B cell (primary cell): ENCODE measurements around the gene PALLD. TPM values are rescaled to one million over a fixed set of nuclear protein-coding genes. Genes with fewer than 3 reads are reported as not detected.

Experiments
- ATAC-seq: fragments of 200-7000 bp; cut with Tn5 transposase; one replicate; pipeline ENCODE4 v1.10.0; 2021; ENCODE audit warnings: low read depth, mild to moderate bottlenecking, moderate number of reproducible peaks, moderate library complexity
- CTCF ChIA-PET: fragments of 350-600 bp; sonication (Branson Sonifier 250); formaldehyde crosslinking; loops from one replicate; lab custom pipeline; 2021; ENCODE audit warnings: antibody characterized with exemption, inconsistent platforms; lab: Charles Lee
- POLR2A ChIA-PET: fragments of 350-600 bp; sonication (Branson Sonifier 250); formaldehyde crosslinking; loops from one replicate; lab custom pipeline; 2021; ENCODE audit warnings: antibody characterized with exemption; lab: Charles Lee
- DNase-seq: peaks from one replicate; pipeline ENCODE4 v3.0.0; 2013
- H2AFZ ChIP-seq: 2 replicates; pipeline ENCODE4 v1.6.1; 2012; ENCODE audit warnings: mild to moderate bottlenecking, low read depth, low read length; ENCODE audit not compliant: insufficient read depth, poor library complexity, severe bottlenecking
- H3K27ac ChIP-seq, 2 donors: 1 replicate in 1 of 2; 2 replicates in 1 of 2; pipeline ENCODE4 v1.5.1; 2012 to 2013; ENCODE audit warnings: low read length in 2 of 2, mild to moderate bottlenecking in 2 of 2, moderate library complexity in 1 of 2
- H3K27me3 ChIP-seq, 4 experiments: fragments of 200-600 bp in 1 of 4; sonication (generic) in 1 of 4; replicated peaks in 1 of 4; 1 replicate in 2 of 4; 2 replicates in 2 of 4; pipeline versions ENCODE4 v1.6.1 to v1.7.0; 2013 to 2016; ENCODE audit warnings: low read length in 3 of 4, mild to moderate bottlenecking in 2 of 4, mixed read lengths in 1 of 4, moderate library complexity in 1 of 4; ENCODE audit not compliant: insufficient read depth in 4 of 4, control insufficient read depth in 3 of 4; ENCODE audit errors: control extremely low read depth in 1 of 4
- H3K36me3 ChIP-seq, 2 experiments: replicated peaks in 1 of 2; 1 replicate in 1 of 2; 2 replicates in 1 of 2; pipeline versions ENCODE4 v1.6.1 to v1.7.1; 2013; ENCODE audit warnings: low read length in 1 of 2; ENCODE audit not compliant: insufficient read depth in 2 of 2, control insufficient read depth in 1 of 2; ENCODE audit errors: control extremely low read depth in 1 of 2, extremely low read depth in 1 of 2
- H3K4me1 ChIP-seq, 2 donors: fragments of 200-600 bp in 1 of 2; sonication (generic) in 1 of 2; 1 replicate in 1 of 2; 2 replicates in 1 of 2; pipeline versions ENCODE4 v1.5.1 to v1.6.1; 2013 to 2017; ENCODE audit warnings: low read length in 2 of 2; ENCODE audit not compliant: control insufficient read depth in 2 of 2, insufficient read depth in 2 of 2
- H3K4me2 ChIP-seq: replicated peaks from 2 replicates; pipeline ENCODE3; 2012; ENCODE audit warnings: mild to moderate bottlenecking, low read depth, low read length; ENCODE audit not compliant: poor library complexity, severe bottlenecking
- H3K4me3 ChIP-seq, 5 experiments: fragments of 200-600 bp in 1 of 5; sonication (generic) in 1 of 5; 1 replicate in 3 of 5; 2 replicates in 2 of 5; pipeline versions ENCODE4 v1.5.1 to v1.7.0; 2011 to 2016; ENCODE audit warnings: low read length in 4 of 5, mild to moderate bottlenecking in 4 of 5, low read depth in 2 of 5, control low read depth in 1 of 5, moderate library complexity in 1 of 5; ENCODE audit not compliant: insufficient read depth in 1 of 5; ENCODE audit errors: control extremely low read depth in 1 of 5, extremely low read depth in 1 of 5
- H3K79me2 ChIP-seq: fragments of 200-600 bp; sonication (generic); one replicate; pipeline ENCODE4 v1.6.0; 2016; ENCODE audit warnings: low read length; ENCODE audit not compliant: control insufficient read depth, insufficient read depth
- H3K9ac ChIP-seq: fragments of 200-600 bp; sonication (generic); 2 replicates; pipeline ENCODE4 v1.6.1; 2017; ENCODE audit warnings: mild to moderate bottlenecking, low read length, moderate library complexity
- H3K9me3 ChIP-seq, 3 donors: one replicate each; pipeline versions ENCODE4 v1.6.1 to v1.7.1; 2013; ENCODE audit warnings: low read length in 2 of 3; ENCODE audit not compliant: control insufficient read depth in 2 of 3, insufficient read depth in 1 of 3; ENCODE audit errors: control extremely low read depth in 1 of 3
- H4K20me1 ChIP-seq: 2 replicates; pipeline ENCODE4 v1.6.0; 2012; ENCODE audit warnings: mild to moderate bottlenecking, low read length; ENCODE audit not compliant: insufficient read depth, control insufficient read depth, poor library complexity, severe bottlenecking
- H3K27ac Mint-ChIP-seq: one replicate; pipeline ENCODE4 v1.8.0; 2021; ENCODE audit warnings: mixed read lengths
- H3K27me3 Mint-ChIP-seq: one replicate; pipeline ENCODE4 v1.8.0; 2021; ENCODE audit warnings: mixed read lengths
- H3K4me1 Mint-ChIP-seq: one replicate; pipeline ENCODE4 v1.8.0; 2021; ENCODE audit warnings: mixed read lengths
- H3K4me3 Mint-ChIP-seq: one replicate; pipeline ENCODE4 v1.8.0; 2021; ENCODE audit warnings: mixed read lengths
- H3K9me3 Mint-ChIP-seq: one replicate; pipeline ENCODE4 v1.8.0; 2022; ENCODE audit warnings: mixed read lengths; ENCODE audit not compliant: insufficient read depth
- EZH2 ChIP-seq: IDR thresholded peaks from 2 replicates; pipeline ENCODE4 v1.6.1; 2012; ENCODE audit warnings: borderline replicate concordance, low read depth, mild to moderate bottlenecking, moderate library complexity, low read length; ENCODE audit not compliant: insufficient read depth, poor library complexity, severe bottlenecking
- WGBS: methylation state at CpG from one replicate; pipeline ENCODE4 v1.1.5; 2013; ENCODE audit warnings: missing lambda C conversion rate; ENCODE audit not compliant: insufficient coverage; 5-methylcytosine and 5-hydroxymethylcytosine counted together
- intact Hi-C: fragments of 100-400 bp; cut with micrococcal nuclease; formaldehyde crosslinking; loops from one replicate; pipeline ENCODE4 v1.10.0; 2022
- polyA plus RNA-seq: library from polyadenylated mRNA; depleted of rRNA; stranded (reverse); fragments of >200 nt; gene quantifications from 2 replicates; pipeline ENCODE4 v1.2.3, GENCODE V29; 2012
- total RNA-seq, 2 donors: library from RNA; stranded (reverse); fragments of 120-200 nt in 1 of 2; gene quantifications; 1 replicate in 1 of 2; 2 replicates in 1 of 2; pipeline versions ENCODE4 v1.2.3 to v1.2.4, GENCODE V29; 2013 to 2022
- TF ChIP-seq, protein P1 (sequence below): fragments of 200-600 bp; IDR thresholded peaks from one replicate; pipeline ENCODE4 v1.8.0; 2022; ENCODE audit warnings: antibody characterized with exemption, mild to moderate bottlenecking

The PALLD gene
- total and polyA plus RNA-seq, 2 donors (not counting 1 experiment from before 2014, with no cell fraction given): 0.63 to 0.71 TPM

DNA sequence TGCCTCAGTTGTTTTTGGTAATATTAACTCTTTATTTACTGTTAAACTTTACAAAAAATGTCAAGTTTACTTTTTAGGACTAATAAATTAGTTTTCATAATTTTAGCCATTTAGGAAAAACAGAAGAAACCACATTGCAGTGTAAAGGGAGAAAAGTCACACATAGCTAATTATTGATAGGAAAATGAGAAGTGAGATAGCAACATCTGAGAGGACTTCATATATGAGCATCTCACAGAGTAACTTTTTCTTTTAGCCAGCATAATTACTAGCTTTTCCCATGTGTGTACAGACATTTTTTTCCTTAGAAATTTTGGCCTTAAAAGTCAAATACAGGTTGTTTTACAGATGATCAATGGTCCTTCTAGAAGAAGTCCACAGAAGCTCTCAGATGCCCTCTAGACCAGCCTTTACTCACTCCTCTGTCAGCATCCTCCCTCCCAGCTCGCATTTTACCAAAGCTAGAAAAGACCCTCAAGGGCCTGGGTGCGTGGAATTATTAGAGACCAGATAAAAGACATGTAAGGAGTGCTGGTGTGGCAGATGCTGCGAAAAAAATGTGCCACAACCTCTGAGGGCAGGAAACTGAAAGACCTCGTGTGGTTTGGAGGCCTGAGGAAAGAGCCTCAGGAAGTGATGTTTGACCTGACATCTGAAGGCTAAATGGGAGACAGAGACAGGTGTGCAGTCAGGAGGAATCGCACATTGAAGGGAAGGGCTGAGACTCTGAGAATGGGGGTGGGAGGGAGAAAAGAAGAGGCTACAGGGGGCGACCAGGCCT is 356.3 kb downstream of the PALLD start:
- TF ChIP-seq, protein P1, sequence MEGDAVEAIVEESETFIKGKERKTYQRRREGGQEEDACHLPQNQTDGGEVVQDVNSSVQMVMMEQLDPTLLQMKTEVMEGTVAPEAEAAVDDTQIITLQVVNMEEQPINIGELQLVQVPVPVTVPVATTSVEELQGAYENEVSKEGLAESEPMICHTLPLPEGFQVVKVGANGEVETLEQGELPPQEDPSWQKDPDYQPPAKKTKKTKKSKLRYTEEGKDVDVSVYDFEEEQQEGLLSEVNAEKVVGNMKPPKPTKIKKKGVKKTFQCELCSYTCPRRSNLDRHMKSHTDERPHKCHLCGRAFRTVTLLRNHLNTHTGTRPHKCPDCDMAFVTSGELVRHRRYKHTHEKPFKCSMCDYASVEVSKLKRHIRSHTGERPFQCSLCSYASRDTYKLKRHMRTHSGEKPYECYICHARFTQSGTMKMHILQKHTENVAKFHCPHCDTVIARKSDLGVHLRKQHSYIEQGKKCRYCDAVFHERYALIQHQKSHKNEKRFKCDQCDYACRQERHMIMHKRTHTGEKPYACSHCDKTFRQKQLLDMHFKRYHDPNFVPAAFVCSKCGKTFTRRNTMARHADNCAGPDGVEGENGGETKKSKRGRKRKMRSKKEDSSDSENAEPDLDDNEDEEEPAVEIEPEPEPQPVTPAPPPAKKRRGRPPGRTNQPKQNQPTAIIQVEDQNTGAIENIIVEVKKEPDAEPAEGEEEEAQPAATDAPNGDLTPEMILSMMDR: no peak
- WGBS: 11% methylated on average over 5 of the region's 6 CpGs
- Histone ChIP-seq H3K9ac (no peak overlapping the region), H3K27me3 (no peaks in the 10 kb centered on the region), H4K20me1 (no peaks in the 10 kb centered on the region), H3K4me1 (no peaks in the 10 kb centered on the region), H3K4me2 (no peak overlapping the region), H2AFZ (no peak overlapping the region), H3K9me3 (no peaks in the 10 kb centered on the region), H3K36me3 (no peaks in the 10 kb centered on the region), H3K79me2 (no peaks in the 10 kb centered on the region), H3K27ac (no peak overlapping the region), H3K4me3 (no peak overlapping the region)
- H3K9me3 Mint-ChIP-seq: no peaks in the 10 kb centered on the region
- ChIA-PET CTCF (no interaction called here), POLR2A (no interaction called here)
- intact Hi-C loops: no loop called here
- DNase-seq: no peak
- H3K4me1 Mint-ChIP-seq: peaks cover 7% of the 10 kb centered on the region
- peaks cover 4% of the 10 kb centered on the region for H3K27me3 Mint-ChIP-seq
- no peak for ATAC-seq
- H3K27ac Mint-ChIP-seq: no peak overlapping the region
- no peak overlapping the region for H3K4me3 Mint-ChIP-seq

GRCh38 chr4:168853770-168854169 is 356.9 kb downstream of the PALLD start:
- Mint-ChIP-seq H3K4me3 (no peak overlapping the region), H3K27me3 (peaks cover 4% of the 10 kb centered on the region), H3K27ac (no peak overlapping the region), H3K4me1 (peaks cover 5% of the 10 kb centered on the region), H3K9me3 (no peaks in the 10 kb centered on the region)
- DNase-seq: no peak
- Histone ChIP-seq H3K4me1 (no peaks in the 10 kb centered on the region), H3K9ac (no peak overlapping the region), H3K4me2 (no peak overlapping the region), H2AFZ (no peak overlapping the region), H3K79me2 (no peaks in the 10 kb centered on the region), H3K27me3 (no peaks in the 10 kb centered on the region), H4K20me1 (no peaks in the 10 kb centered on the region), H3K9me3 (no peaks in the 10 kb centered on the region), H3K4me3 (no peak overlapping the region), H3K27ac (no peak overlapping the region), H3K36me3 (no peaks in the 10 kb centered on the region)
- ChIA-PET POLR2A (no interaction called here), CTCF (no interaction called here)
- WGBS: 89% methylated on average over 1 of the region's 4 CpGs
- no peak for ATAC-seq
- TF ChIP-seq, protein P1: no peak
- TF ChIP-seq EZH2: no peak
- intact Hi-C loops: no loop called here
